ENCODE data around the gene FBXO30. TPM values are rescaled to one million over a fixed set of nuclear protein-coding genes. Genes with fewer than 3 reads are reported as not detected.

The FBXO30 gene
- total and polyA plus RNA-seq, 8 donors, result 1.5 to 5.6 (median 2.7) TPM

DNA sequence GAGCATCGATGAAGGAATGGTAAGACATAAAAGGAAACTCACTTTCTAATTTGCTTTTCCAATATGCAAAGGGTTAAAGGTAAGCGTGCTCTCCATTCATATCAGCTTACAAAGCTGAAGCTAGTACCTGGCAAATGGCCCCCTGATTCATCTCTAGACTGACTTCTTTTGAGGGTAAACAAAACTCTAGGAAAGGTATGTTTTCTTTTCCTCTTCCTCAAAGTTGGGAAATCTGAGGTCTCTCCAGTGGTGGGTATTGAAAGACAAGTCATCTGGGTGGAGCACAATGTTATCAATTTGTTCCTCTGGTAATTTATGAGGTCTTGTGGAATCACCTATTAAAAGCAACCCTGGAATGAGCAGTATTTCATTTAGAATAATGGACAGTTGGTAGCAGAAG, 7.9 kb upstream of the FBXO30 start:
- ATAC-seq (no peak), FAIRE-seq (no peak)
- WGBS, 2 donors, result 84 to 93% methylated on average over 2 of the region's 2 CpGs

DNA sequence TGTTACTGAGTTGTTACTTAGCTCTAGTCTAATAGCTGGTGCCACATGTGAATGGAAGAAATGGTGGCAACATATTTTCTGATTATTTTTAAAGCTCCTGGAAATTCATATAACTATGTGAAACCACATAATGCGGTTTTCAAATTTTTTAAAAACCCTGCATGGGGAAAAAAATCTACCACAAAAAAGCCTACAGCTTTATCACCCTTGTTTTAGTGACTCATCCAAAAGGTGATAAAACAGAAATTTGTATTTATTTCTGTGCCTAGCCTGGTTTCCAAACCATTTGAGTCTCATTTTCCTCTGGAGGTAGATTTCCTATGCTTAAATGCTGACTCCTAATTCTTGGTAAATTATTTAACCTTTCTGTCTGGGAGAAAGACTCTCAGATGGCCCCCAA, 5.4 kb upstream of the FBXO30 start:
- H3K4me3 ChIP-seq, result no peak overlapping the region
- ATAC-seq, result no peak
- intact Hi-C loops (cut with DNase I), result no loop called here

More for the DNA sequence above, 7.9 kb upstream of the FBXO30 start:
- no peaks in the 10 kb centered on the region for H3K9me3 ChIP-seq
- no peak for TF ChIP-seq CTCF (IDR thresholded peaks at IDR 0.05)
- no peak overlapping the region for H3K4me3 ChIP-seq
- H3K36me3 ChIP-seq, result no peaks in the 10 kb centered on the region
- H3K4me1 ChIP-seq, result no peaks in the 10 kb centered on the region
- intact Hi-C loops (cut with DNase I), result no loop called here
- H3K27ac ChIP-seq, result no peak overlapping the region
- no peak for DNase-seq
- H3K27me3 ChIP-seq, result no peaks in the 10 kb centered on the region

DNA sequence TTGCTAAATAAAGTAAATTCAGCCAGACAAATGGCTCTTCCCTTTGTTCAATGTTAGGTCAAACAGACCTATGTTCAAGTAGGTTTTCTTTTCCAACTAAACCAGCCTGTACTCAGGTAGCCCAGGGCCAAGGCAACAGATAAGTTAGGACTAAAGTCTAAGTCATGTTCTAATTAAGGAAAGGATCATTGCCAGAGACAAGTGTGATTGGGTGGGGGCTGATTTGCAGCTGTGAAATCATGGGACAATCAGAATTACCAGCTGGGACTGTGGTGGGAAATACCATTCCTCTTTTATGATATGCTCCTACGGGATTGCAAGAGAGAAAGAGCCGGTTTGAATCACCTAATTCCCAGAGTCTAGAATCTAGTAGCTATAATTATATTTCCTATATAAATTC, 4.2 kb upstream of the FBXO30 start:
- Histone ChIP-seq H3K27me3 (no peaks in the 10 kb centered on the region), H3K27ac (no peak overlapping the region), H3K4me1 (peaks cover 0 to 5% (median 5%) of the 10 kb centered on the region in 3 donors), H3K36me3 (no peaks in the 10 kb centered on the region), H3K4me3 (no peak overlapping the region), H3K9me3 (no peaks in the 10 kb centered on the region)
- no peak for TF ChIP-seq CTCF (IDR thresholded peaks at IDR 0.05)
- FAIRE-seq (no peak), DNase-seq (no peak), ATAC-seq (no peak)
- intact Hi-C loops (cut with DNase I), result no loop called here
- WGBS, 2 donors, result 56 to 60% methylated on average over 2 of the region's 2 CpGs

More for the DNA sequence above, 5.4 kb upstream of the FBXO30 start:
- H3K4me1 ChIP-seq, result peaks cover 0 to 5% (median 5%) of the 10 kb centered on the region in 3 donors
- DNase-seq (no peak), FAIRE-seq (no peak)
- no peaks in the 10 kb centered on the region for H3K27me3 ChIP-seq
- no peak overlapping the region for H3K27ac ChIP-seq
- no peak for TF ChIP-seq CTCF (IDR thresholded peaks at IDR 0.05)
- H3K36me3 ChIP-seq, result no peaks in the 10 kb centered on the region
- H3K9me3 ChIP-seq, result no peaks in the 10 kb centered on the region
- 94 to 100% methylated on average over 1 of the region's 1 CpG for WGBS, 2 donors

GRCh38 chr6:145816392-145816791, 1.8 kb upstream of the FBXO30 start:
- no peaks in the 10 kb centered on the region for H3K27me3 ChIP-seq
- no peaks in the 10 kb centered on the region for H3K9me3 ChIP-seq
- ATAC-seq, result no peak
- no peak overlapping the region for H3K4me3 ChIP-seq
- peaks cover 5 to 22% (median 21%) of the 10 kb centered on the region in 3 donors for H3K4me1 ChIP-seq
- no peak overlapping the region for H3K27ac ChIP-seq
- intact Hi-C loops (cut with DNase I), result no loop called here
- no peak for FAIRE-seq
- no peak for TF ChIP-seq CTCF (IDR thresholded peaks at IDR 0.05)
- H3K36me3 ChIP-seq, result no peaks in the 10 kb centered on the region
- no peak for DNase-seq
- WGBS, 2 donors, result 88 to 91% methylated on average over 8 of the region's 8 CpGs

DNA sequence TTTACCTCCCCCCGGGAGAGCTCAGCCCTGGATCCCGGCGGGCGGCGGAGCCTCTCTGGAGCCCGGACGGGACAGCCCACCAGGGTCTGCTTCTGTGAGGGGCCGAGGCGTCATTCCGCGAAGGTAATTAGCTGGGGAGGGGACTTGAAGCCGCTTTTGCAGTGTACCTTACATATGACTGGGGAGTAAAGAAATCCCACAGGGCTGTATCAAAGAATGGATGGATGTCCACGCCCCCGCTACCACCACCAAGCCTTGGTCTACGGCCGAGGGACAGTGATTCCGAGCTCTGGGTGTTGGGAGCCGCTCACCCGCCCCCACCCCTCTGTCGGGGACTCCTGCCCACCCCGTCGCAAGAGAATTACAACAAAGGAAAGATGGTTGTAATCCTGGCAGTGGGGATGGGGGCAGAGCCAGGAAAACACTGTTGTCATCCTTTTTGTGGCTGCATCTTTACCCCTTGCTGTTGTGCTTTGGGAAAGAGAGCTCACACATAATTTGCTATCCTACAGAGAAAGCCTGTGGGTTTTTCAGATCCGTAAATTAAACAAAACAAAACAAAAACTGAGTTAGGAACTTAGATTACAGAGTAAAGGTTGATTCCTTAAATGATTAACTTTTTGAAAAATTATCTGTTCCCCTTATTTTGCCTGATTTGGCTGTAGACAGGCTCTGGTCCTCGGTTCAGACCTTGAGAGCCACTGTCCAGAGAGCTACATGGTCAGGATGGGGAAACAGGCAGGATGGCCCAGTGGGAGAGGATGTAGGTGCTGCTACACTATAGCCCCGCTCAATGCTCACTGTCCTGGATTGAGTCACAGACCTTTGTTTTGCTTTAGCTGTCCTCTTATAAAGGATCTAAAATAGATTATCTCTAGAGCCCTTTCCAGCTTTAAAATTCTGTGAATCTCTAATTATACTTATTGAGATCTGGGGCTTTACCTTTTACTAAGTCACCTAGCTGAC, 997 bp upstream of the FBXO30 start:
- ATAC-seq, result peak; percentile 7 to 27 (median 19)
- 5 to 7% methylated on average over 25 of the region's 25 CpGs for WGBS, 2 donors

More for the DNA sequence above, 997 bp upstream of the FBXO30 start:
- Histone ChIP-seq H3K36me3 (no peaks in the 10 kb centered on the region), H3K9me3 (no peaks in the 10 kb centered on the region), H3K27ac (peak overlapping the region; percentile 81 to 90 (median 88)), H3K27me3 (no peaks in the 10 kb centered on the region), H3K4me3 (peak overlapping the region; percentile 42 to 86 (median 64)), H3K4me1 (peaks cover 5 to 29% (median 24%) of the 10 kb centered on the region in 3 donors)
- FAIRE-seq (no peak), DNase-seq (no peak)
- TF ChIP-seq CTCF (IDR thresholded peaks at IDR 0.05), result no peak
- intact Hi-C loops (cut with DNase I), result no loop called here
